SK-MEL-5 (cell line): Measurements from ENCODE around the gene WSCD2. TPM values are rescaled to one million over a fixed set of nuclear protein-coding genes. Genes with fewer than 3 reads are reported as not detected.

Experiments
- DNase-seq: peaks from one replicate; pipeline ENCODE4 v3.0.0-alpha.2; 2016; ENCODE audit warnings: low read depth, low spot score
- in situ Hi-C: cut with HindIII; loops from 2 replicates; pipeline ENCODE4 v1.10.0; 2016; ENCODE audit warnings: low sequenced_read_pairs, high pct_unique_total_duplicates, low pct_unique_long_range_greater_than_20kb
- total RNA-seq: library from RNA; depleted of rRNA; stranded (reverse); fragments of >200 nt; shearing (Covaris generic); gene quantifications from 2 replicates; pipeline ENCODE4 v1.2.3, GENCODE V29; 2014; rRNA removed

The WSCD2 gene
- total RNA-seq, 1 experiment from 2014 or later: not detected

DNA sequence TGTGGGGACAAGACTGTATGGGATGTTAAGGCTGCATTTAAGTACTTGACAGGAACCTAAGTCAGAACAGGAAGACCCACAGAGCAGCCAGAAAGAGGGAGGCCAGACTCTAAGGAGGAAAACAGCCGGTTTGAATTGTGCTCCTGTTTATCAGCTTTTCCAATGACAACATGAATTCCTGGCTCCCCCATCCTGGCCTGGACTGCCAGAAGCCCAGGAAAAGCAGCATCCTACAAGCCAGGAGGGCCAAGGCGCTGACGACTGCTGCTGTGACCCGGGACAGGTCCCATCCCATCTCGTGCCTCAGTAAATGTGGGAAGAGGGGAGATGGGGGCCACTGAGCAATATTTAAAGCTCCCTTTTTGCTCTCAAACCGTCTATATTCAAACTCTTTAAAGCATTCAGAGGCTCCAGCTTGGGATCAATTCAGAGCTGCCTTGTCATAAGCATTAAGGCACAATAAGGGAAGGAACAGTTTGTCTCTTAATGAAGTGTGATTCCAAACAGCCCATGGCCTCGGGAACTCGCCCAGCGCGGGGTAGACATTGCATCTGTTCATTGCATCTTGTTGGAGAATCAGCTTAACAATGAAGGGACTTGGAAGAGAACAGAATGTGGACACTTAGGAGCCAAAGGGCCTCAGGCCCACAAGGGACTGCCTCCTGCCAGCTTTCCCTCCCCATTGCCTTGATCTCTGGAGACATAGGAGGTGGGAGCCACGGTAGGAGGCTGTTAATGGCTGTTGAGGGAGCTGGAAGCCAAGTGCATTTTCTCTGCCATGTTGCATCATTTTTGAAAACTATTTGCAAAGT is 160.5 kb downstream of the WSCD2 start:
- in situ Hi-C loops: no loop called here
- no peak for DNase-seq

DNA sequence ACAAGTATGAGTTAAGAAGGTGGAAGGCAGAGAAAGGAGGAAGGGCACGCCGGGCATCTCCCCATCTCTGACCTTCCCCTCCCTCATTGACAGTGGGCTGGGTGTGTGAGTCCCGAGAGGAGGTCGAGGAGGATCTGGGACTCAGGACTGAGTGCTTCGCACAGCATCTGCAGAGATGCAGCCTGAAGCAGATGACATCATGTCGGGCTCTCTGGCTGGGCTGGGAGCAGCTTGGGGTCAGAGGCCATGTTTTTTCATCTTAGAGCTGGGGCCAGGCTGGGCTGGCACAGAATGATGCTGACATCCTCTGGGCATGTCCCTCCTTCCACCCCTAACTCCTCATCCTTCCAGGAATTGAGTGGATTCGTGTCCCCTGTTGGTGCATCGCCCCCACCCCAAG is 166.6 kb downstream of the WSCD2 start:
- DNase-seq: no peak
- in situ Hi-C loops: no loop called here

DNA sequence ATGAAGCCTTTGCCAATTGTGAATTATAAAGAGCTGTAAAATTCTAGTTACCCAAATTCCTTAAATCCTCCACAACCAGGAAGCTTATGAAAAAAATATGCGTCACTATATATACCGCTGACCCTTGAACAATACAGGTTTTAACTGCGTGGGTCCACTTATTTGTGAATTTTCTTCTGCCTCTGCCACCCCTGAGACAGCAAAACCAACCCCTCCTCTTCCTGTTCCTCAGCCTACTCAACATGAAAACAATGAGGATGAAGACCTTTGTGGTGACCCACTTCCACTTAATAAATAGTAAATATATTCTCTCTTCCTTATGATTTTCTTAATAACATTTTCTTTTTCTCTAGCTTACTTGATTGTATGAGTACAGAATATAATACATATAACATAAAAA is 167.9 kb downstream of the WSCD2 start:
- in situ Hi-C loops: no loop called here
- DNase-seq: peak; percentile 16

DNA sequence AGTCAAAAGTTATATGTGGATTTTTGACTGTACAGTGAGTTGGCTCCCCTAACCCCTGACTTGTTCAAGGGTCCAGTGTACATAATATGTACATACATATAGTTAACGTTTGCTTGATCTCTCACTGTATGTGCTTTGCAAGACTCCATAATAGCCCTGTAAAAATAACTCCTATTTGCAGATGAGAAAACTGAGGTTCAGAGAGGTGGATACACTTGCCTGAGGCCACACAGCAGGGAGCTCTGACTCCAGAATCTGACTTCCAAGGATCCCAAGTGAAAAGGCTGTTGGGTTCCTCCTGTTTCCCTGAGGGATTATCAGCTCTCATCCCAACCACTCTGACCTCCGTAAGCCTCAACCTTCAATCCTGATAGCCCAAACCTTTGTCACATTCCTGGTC is 168.3 kb downstream of the WSCD2 start:
- in situ Hi-C loops: no loop called here
- no peak for DNase-seq

DNA sequence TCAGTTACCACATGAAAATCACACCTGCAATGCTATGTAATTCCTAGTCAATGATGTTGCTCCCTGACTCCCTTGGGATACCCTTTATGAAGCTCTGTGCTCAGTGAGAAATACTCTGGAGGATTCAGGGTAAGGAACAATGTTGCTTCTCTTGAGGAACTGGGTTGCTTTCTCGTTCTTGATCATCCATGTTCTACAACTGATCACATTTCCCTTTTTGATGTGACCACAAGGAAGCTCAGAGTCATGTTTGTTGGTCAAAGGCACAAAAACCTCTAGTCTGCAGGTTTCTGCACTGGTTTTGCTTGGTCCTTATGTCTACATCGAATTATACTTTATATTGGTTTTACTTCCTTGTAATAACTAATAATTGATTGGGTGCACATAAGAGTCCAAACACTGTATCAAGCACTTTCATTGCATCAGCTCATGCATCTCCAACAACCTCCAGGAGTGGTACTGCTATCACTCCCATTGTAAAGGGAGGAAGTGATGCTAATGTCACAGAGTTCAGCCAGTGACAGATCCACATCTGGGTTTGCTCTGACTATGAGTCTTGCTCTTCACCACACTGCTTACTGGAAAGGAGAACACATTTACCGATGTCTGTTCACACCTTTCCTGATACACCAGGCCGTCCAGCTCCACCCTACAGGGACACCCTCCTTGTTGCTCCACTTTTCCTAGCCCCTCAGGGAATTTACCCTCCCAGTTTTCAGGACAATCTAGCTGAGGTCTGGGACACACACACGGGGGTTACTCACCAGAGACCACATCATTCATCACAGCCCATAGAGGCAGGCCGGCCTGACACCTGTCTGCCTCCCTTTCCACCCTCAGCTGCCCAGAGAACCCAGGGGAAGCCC is 169.0 kb downstream of the WSCD2 start:
- in situ Hi-C loops: no loop called here
- DNase-seq: no peak

DNA sequence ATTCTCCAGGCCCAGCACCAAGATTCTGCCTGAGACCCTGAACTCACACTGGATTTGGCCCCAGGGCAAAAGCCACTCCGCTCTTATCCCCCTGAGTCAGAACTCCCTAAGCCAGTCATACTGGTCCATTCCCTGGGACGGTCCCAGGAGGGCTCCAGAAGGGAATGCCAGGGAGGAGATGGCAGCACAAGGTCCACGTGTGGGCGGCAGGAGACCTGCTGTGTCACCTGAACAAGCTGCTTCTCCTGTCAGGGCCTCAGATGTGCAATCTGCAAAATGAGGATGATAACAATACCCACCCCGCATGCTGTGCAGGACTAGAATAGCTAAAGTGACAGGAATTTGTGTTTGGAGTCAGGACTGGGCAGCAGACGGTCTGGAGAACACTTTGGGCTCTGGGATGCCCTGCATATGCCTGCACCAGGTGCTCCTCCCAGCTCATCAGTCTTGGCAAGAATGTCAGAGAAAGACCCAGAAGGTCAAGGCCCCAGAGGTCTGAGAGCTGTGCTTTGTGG is 169.7 kb downstream of the WSCD2 start:
- DNase-seq: no peak
- in situ Hi-C loops: no loop called here

DNA sequence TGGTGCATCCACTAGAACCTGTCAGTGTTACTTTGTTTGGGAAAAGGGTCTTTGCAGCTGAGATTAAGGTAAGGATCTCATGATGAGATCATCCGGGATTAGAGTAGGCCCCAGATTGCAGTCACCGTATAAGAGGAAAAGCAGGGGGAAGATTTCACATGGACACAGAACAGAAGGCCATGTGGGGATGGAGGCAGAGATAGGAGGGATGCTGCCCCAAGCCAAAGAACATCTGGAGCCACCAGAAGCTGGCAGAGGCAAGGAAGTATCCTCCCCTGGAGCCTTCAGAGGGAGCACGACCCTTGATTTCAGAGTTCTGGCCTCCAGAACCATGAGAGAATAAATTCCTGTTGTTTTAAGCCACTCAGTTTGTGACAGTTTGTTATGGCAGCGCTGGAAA is 170.4 kb downstream of the WSCD2 start:
- DNase-seq: no peak

More for the DNA sequence above, 170.4 kb downstream of the WSCD2 start:
- in situ Hi-C loops: no loop called here

Other genes starting within 250 kb of the WSCD2 start
- gene CMKLR1, start 210.0 kb downstream of the WSCD2 start, total RNA-seq: not detected in 2 replicates